ENCODE data around the gene GPR26.

GPR26 gene

DNA sequence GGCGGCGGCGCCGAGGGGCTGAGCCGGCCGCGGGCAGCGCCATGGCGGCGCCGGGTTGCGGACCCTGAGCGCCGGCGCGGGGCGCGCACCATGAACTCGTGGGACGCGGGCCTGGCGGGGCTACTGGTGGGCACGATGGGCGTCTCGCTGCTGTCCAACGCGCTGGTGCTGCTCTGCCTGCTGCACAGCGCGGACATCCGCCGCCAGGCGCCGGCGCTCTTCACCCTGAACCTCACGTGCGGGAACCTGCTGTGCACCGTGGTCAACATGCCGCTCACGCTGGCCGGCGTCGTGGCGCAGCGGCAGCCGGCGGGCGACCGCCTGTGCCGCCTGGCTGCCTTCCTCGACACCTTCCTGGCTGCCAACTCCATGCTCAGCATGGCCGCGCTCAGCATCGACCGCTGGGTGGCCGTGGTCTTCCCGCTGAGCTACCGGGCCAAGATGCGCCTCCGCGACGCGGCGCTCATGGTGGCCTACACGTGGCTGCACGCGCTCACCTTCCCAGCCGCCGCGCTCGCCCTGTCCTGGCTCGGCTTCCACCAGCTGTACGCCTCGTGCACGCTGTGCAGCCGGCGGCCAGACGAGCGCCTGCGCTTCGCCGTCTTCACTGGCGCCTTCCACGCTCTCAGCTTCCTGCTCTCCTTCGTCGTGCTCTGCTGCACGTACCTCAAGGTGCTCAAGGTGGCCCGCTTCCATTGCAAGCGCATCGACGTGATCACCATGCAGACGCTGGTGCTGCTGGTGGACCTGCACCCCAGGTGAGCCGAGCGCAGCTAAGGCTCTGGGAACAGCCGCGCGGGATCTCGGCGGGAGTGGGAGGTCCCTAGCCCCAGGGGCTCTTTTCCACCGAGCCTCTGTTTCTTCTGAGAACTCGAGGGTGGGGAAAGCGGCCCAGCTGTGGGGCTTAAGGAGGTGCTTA, at the start of gene GPR26:
TSS of gene GPR26 (plus strand) at position 38 of the 919 bp plus-strand sequence. CDS start at position 91, 53 bp downstream.
- no peak for DNase-seq

GRCh38 chr10:123618224-123618623, 47.9 kb upstream of the GPR26 start:
- DNase-seq: no peak

GRCh38 chr10:123619067-123619855, 46.9 kb upstream of the GPR26 start:
- DNase-seq: no peak

DNA sequence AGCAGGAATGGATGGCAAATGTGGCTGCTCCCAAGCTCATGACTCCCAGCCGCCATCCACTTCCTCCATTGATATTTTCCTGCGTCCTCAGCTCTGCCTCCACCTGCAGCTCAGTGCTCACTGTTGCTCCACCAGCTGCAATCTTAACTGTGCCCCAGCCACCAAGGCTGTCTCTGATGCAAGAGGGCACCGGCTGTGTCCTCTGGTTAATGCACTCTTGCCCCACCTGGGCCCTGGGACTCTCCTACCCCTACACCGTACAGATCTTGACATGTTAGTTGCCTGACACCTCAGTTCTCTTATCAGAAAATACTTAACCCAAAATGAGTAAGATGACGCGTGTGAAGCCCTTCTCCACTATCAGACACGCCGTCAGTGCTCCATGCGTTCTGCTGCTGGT, 45.5 kb upstream of the GPR26 start:
- no peak for DNase-seq

- no peak for DNase-seq
Measured at GRCh38 chr10:123621492-123621891, 44.7 kb upstream of the GPR26 start.

GRCh38 chr10:123621916-123622315, 44.2 kb upstream of the GPR26 start:
- DNase-seq: no peak

- no peak for DNase-seq
Measured at GRCh38 chr10:123622381-123622780, 43.8 kb upstream of the GPR26 start.

GRCh38 chr10:123624086-123624485, 42.1 kb upstream of the GPR26 start:
- DNase-seq: no peak

GRCh38 chr10:123633106-123633505, 33.0 kb upstream of the GPR26 start:
- no peak for DNase-seq

DNA sequence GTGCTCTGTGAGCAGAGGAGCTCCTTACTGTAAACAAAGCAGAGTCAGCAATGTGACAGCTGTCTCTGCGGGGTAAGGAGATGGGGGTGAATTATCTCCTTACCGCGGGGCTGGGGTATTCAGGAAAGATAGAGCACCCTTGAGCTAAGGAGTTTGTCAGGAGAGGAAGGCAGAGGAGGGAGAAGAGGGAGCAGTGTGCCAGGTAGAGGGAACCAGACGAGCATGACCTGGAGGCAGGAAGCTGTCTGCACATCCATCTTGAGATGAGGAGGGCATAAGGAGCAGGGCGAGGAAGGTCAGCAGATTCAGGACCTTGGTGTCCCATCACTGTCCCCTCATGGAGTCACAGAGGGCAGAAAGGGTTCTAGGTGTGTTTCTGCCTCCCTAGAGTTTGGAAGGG, 32.5 kb upstream of the GPR26 start:
- DNase-seq: no peak

DNA sequence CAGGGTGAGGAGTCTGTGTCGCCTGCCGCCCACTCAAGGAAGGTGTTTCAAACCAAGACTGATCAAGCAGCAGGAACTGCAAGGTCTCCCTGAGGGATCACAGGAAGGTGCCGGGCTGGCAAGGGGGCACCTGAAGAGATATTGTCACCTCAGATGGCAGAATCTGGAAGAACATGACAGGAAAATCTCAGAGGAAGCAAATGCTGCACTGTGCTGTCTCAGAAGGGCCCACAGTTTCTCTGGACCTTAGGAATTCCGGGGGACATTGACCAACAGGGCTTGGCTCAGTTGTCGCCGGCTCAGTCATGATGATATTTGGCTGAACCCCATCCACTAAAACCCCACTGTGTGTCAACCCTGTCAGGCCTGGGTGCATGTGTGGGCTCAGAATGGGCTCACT, 31.9 kb upstream of the GPR26 start:
- DNase-seq: no peak

DNA sequence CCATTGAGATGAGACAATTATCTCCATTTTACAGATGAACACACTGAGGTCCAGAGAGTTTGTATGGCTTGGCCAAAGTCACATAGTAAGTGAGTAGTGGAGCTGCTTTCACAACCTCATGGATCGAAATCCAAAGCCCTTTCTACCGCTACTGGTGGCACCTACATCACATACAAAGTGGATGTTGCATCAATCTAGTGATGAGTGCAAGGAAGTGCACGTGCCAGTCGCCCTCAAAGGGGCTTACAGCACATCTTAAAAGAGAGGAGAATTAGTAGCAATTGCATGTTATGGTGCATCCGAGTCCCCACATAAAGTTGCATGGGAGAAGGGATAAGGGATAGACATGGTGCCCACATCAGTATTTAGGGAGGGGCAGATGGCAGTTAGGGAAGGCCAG, 31.0 kb upstream of the GPR26 start:
- DNase-seq: no peak

GRCh38 chr10:123635745-123636144, 30.4 kb upstream of the GPR26 start:
- DNase-seq: no peak

DNA sequence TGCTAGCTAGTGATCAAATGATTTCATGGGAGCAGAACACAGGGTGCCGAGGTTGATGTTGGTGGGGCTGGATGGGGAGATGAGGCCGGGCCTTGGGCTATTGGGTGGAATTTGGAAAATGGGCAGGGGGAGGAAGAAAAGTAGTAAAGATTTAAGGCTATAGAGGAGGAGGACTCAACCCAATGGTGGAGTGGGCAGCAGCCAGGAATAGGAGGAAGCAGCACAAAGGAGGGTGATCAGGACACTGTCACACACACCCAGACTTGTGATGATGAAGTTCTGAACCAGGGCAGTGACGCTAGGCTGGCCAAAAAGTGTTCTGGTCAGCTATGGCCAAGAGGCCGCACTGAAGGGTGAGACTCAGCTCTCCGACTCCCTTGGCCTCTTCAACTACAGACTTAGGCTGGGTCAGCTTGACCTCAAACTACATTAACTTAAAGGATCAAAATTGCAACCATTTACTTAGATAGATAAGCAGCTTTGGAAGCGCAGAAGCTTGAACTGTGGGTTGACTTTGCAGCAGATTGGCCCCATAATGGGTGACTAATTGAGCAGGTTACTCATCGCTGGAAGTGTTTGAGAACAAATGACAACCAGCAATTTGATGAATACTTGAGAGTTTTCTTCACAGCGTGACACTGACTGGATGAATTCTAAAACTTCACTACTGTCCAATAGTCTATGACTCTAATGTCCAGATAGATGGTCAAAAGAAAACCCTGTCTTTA, 29.4 kb upstream of the GPR26 start:
- no peak for DNase-seq

DNA sequence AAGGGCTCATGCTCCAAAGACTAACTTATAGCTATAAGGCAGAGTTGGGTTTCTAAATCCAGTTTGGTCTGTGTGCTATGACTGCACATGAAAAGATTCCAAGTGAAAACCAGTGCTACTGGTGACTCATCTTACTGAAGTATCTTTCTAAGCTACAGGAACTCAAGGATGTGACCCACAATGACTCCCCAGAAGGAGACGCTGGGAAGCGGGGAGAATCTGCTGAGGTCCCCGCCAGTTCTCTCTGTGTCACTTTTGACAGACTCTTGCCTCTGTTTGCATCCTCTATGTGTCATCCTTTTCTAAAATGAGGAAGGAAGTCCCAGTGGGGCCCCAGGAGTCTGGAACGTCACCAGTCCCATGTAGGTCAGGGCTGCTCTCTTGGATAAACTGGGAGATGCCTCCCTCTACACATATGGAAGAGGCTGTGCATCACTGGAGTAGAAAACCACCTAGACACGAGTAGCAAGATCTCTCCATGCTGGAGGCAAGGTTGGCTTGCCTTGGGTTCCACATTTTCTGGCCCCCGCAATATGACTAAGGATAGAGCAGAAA, 28.8 kb upstream of the GPR26 start:
- DNase-seq: no peak

GRCh38 chr10:123639131-123639530, 27.0 kb upstream of the GPR26 start:
- DNase-seq: no peak

- DNase-seq: no peak
Measured at GRCh38 chr10:123640016-123640535, 26.1 kb upstream of the GPR26 start.

DNA sequence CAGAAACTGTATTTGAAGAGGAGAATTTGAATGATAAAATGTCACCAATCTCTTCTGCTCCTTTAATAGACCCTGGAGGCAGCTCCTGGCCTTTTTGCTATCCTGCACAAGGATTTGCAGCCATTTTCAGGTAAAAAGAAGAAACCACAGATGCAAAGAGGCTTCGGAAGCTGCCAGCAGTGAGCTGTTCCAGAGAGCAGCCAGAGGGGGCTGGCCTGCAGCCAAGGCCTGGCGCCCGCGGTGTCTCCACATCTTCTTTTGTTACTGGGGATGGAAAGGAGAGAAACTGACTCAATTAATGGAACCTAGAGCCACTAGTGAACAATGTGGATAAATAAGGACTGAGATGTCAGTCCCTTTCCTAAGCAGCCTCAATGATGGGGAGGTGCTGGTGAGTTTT, 23.9 kb upstream of the GPR26 start:
- DNase-seq: no peak

GRCh38 chr10:123642697-123643096, 23.5 kb upstream of the GPR26 start:
- DNase-seq: no peak

GRCh38 chr10:123643315-123643714, 22.8 kb upstream of the GPR26 start:
- no peak for DNase-seq

DNA sequence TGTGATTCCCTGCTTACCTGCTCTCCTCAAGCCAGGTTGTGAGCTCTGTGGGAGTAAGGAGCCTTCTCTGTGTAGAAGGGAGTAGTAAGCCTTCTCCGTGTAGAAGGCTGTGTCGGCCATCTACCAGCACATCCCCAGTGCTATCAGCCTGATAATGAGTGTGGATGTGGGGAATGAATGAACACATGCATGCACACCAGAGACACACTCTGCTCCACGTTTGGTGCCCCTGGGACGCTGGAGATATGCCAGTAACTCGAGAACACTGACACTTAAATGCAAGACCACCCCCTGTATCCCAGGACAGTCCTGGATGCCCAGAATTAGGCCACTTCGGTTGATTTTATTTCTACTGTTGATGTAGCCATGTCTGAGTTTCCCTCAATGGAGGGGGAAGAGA, 21.1 kb upstream of the GPR26 start:
- no peak for DNase-seq

- DNase-seq: no peak
Measured at GRCh38 chr10:123645615-123646014, 20.5 kb upstream of the GPR26 start.

DNA sequence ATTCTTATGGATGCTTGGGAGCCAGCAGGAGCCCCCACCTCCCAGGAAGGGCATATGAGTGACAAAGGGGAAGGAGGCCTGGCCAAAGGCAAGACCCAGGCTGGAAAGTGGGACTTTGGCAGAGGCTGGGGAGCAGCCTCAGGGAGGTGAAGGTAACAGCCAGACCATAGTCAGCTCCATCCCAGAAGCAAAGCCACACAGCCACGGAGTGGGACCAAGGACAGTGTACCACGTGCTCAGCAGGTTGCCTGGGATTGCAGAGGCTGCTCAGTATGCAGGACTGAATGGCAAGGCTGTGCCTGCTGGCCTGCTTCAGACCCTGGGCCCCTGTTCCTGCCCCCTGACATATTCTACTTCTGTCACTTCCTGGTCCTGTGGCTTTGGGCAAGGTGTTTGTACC, 17.6 kb upstream of the GPR26 start:
- DNase-seq: no peak

Data from NCI-H1436 (cell line).